GM21515 (cell line): ENCODE data around the gene BEND7.
"Not testable (repeated sequence)": the region's sequence is repeated elsewhere in the genome, so short reads cannot be mapped to it uniquely, and the experiment has no call there.

Experiments
- ATAC-seq: cut with Tn5 transposase; IDR thresholded peaks from one replicate; pipeline ENCODE4 v1.9.1; 2021; ENCODE audit not compliant: unreplicated experiment

The BEND7 gene

DNA sequence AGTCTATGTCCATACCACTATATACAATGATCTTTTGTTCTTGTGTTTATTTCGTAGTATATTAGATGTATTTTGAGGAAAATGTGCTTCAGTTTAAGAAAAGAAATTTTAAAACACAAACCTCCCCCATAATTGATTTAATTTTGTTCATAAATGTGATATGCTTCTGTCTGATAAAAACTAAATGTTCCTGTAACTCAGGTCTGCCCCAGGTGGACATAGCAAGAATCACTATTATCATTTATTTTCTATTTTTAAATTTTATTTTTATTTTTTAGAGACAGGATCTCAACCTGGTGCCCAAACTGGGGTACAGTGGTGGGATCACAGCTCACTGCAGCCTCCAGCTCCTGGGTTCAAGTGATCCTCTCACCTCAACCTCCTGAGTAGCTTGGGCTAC, 43.2 kb downstream of the BEND7 start:
- no peak for ATAC-seq

DNA sequence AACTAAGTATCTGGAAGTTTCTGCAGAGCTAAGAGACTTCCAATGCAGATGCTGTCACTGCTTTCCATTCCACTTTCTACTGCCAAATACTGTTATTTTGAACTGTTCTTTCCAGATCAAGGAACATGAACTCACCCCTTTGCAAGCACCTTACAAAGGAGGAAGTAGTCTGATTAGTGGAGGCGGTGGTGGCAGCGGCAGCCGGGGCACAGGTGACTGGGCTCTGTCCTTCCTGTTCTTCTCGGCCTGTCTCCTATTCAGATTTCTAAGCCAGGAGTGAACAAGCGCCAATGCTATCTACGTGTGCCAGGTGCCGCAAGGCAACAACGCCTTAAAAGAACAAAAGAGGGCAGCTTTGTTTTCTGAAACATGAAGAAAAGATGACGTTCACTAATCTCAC, 44.9 kb downstream of the BEND7 start:
- ATAC-seq, result no peak

DNA sequence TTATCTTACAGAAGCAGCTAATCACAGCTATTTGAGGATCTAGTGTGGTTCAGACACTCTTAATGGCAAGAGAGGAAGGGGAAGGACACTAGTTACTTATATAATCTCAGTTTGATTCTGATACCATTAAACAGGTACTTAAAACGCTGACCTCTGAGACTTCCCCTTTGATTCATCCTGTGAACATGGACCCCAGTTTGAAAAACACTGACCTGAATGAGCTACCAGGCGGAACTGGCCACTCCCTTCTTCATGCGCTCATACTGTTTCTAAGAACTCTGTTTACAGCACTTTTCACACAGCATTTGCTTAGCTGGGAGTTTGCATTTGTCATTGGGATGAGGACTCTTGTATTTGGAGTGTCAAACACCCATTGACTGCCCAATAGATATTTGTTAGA, 45.7 kb downstream of the BEND7 start:
- no peak for ATAC-seq

DNA sequence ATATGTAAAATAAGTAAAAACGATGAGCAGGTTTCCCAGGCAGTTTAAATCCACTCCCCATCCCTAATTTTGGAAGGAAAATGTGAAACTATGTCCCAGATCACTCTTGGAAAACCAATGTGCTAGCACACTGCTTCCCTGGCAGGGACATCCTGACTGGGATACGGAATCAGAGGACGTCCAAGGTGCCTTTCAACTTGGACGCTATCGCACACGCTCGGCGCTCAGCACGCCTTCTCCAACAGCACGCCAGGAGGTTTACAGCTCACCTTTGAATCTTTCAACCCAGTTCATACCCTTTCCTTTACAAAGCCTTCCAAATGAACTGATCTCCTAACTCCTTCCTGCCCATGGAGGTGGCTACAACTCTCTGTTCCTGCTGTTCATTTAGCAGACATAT, 47.1 kb downstream of the BEND7 start:
- ATAC-seq, result no peak

DNA sequence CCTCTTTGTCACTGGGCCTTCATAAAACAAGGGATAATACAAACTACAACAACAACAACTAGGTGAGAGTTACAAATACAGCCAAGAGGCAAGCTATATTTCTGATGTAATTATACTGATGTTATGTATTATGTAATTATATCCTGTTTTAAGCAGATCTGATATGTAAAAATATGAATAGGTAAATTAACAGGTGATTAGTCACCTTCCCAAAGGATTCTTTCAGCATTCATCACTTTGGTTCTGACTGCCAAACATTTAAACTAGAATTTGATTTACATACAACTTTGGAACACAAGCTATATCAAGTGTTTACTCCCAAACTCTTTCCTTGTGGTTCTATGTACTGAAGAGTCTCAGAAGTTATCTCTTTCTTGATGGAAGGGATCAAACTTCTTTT, 53.7 kb downstream of the BEND7 start:
- no peak for ATAC-seq

DNA sequence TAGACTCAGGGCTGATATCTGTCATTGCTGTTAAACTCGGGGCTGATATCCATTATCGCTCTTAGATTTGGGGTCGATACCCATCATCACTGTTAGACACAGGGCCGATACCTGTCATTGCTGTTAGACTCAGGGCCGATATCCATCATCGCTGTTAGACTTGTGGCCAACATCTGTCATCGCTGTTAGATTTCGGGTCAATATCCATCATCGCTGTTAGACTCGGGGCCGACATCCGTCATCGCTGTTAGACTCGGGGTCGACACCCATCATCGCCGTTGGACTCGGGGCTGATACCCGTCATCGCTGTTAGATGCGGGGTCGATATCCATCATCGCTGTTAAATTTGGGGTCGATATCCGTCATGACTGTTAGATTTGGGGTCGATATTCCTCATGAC, 54.8 kb downstream of the BEND7 start:
- ATAC-seq, result no peak

DNA sequence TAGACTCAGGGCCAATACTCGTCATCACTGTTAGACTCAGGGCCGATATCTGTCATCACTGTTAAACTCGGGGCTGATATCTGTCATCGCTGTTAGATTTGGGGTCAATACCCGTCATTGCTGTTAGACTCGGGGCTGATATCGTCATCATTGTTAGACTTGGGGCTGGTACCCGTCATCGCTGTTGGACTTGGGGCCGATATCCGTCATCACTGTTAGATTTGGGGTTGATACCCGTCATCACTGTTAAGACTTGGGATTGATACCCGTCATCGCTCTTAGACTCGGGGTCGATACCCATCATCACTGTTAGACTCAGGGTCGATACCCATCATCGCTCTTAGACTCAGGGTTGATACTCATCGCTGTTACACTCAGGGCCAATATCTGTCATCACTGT, 56.5 kb downstream of the BEND7 start:
- no peak for ATAC-seq

DNA sequence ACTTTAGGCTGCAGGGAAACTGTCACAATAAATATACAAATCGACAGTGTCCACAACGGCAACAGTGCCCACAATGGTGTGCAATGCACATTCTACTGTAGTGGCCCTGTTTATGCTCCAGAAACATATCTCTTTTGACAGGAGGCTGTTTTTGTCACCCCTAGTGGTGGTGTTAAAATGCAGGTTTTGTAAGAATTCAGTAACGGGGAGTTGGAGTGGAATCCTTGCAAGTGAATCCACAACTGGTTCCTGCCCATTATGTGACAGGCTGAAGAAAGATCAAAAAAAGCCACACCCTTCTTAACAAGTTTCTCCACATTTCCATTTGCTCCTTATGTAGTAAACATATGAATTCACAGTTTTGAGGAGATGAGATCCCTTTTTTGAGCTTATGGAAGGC, 58.5 kb downstream of the BEND7 start:
- ATAC-seq, result no peak

DNA sequence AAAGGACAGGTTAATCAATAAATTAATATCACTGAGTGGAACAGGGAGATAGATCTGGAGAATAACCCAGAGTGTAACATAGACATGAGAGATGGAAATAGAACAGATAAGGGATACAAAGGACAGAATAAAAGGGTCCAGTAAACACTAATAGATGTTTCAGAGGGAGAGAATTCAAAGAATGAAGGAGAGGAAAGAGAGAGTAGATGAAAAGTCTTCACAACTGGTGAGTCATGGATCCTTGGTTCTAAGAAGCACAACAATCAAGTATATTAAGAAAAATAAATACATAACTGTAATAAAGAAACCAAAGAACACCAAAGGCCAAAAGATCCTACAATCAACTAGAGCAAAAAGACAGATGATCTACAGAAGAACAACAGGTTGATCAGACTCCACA, 66.3 kb downstream of the BEND7 start:
- ATAC-seq, result no peak

DNA sequence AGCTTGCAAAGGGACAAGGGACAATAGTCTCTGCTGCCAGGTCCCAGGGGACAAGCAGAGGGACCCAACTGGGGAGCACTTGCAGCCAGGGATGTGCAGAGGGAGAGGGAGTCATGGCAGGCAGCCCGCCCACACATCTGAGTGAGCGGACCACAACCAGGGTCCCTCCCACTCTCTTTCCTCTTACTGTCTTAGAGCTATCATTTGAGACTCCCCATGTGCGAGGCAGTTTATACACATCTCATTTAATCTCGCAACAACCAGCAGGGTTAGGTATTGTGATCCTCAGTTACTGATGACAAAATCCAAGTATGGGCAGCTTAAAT, 70.2 kb downstream of the BEND7 start:
- no peak for ATAC-seq

DNA sequence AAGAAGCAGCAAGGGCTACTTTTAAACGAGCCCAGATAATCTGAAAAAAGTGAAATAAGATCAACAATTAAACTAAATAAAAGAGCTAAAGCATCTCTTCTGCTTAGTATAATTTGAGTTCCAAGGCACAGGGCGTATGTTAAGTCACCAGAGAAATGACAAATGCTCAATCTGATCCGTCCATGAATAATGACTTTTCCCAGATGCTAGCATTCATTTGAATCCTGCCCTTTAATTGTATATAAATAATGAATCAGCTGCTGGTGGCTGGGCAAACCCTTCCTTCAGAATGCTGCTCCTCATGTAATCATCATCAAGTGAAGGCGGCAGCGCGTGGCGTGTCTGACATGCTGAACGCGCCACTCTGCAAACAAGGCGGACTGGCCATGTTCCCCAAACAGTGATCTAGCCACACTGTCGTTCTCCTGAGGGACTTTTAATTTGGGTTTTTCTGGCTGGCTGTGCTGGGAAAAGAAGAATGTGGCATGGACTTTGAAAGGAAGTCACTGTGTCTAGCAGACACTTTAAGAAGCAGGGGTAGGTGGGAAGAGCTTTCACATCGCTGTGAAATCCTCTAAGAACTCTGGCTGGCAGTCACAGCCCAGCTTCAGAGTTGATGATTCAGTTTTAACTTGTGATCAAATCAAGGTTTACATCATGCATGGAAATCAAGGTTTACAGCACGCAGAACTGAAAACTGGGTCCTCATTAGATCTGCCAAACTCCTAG, 70.7 kb downstream of the BEND7 start:
- no peak for ATAC-seq

DNA sequence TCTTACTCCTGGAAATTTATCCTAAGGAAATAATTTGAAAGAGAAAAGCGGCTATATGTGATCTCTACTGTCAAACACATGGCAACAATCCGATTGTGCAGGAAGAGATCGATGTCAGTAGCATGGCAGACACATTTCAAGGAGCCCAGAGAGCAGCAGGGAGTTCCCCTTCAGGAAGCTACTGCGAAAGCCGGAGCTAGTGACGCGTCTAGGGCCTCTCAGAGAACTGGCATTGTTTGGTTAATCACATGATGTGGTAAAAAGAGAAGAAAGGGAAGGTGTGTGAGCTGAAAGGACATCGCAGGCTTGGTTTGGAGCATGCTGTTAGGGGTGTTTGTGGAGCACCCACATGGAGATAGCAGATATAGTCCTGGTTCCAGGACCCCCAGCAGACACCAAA, 74.9 kb downstream of the BEND7 start:
- no peak for ATAC-seq

DNA sequence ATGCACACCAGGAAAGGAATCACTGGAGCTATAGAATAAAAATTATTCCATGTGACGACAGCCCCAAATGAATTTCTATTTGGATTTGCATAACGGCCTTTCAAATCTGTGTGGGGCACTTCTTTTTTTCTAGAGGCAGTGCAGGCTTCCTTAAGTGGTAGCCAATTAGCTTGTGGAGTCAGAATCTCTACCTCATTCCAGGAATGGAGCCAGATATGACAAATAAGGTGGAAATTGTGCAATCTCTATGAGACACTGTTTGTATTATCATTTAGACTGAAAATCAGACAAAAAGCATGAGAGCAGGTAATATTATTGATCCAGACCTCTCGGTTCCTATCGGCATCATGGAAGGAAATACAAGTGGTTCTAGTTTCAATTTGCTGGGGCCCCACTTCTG, 78.7 kb downstream of the BEND7 start:
- ATAC-seq, result no peak

DNA sequence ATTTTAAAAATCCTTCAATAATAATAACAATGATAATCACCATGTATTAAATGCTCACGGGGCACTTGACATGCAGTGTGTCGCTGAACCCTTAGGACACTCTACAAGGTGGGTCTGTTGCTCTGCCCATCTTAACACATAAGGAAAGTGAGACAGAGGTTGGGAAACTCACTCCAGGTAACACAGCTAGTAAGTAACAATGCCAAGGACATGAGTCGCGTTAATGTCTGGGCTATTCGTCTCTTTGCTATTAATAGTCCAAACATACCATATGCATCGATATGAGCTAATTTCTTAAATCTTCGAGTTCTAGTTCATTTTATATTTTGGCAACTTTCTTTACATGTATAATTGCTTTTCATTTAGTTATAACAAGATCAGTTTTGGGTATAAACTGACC, 79.5 kb downstream of the BEND7 start:
- ATAC-seq, result no peak

DNA sequence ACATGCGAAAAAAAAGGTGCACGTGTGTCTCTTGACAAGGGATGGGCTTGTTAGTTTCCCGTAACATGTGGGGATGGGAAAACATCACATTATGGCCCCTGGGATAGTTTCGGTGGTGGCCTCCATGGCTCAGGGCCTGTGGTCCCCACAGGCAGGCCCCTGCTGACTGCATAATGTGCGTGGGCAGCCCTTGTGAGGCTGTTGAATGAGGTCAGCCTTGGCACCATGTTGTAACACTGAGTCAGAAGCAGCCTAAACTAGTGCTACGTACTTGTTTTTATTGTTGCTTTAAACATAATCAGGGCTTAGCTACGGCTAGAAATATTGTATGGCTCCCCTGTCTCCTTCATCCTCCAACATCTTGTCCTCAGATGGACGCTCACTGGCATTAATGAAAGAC, 80.6 kb downstream of the BEND7 start:
- no peak for ATAC-seq

DNA sequence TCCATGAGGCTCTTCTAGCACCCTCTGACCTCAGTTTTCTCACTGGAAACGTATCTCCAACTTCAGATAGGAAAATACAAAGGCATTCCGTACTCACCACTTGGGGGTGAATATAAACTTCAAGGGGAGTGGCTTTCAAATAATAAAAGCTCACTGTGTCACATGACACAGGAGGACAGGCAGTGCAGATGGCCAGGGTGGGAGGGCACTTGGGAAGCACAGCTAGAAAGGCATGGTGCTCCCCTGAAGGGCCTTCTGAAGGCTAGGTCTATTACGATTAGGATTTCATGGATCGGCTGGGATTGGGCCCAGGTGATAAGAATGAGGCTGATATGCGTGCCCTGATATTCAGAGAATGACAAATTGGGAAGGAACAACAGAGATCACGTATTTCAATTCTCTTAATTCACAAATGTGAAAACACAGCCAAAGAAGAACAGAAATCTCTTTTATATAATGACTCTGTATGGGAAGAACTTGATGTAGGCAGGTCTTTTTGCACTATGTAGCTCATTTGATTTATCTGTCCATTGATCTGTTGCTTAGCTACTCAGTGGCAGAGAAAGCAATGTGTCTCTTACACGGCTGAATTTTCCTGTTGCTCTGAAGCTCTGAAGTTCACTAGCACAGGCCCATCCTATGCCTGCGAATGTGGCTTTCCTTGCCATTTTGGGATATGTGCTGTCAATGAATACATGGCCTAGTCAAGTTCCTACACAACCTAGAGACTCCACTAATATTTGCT, 83.0 kb downstream of the BEND7 start:
- ATAC-seq, result no peak

DNA sequence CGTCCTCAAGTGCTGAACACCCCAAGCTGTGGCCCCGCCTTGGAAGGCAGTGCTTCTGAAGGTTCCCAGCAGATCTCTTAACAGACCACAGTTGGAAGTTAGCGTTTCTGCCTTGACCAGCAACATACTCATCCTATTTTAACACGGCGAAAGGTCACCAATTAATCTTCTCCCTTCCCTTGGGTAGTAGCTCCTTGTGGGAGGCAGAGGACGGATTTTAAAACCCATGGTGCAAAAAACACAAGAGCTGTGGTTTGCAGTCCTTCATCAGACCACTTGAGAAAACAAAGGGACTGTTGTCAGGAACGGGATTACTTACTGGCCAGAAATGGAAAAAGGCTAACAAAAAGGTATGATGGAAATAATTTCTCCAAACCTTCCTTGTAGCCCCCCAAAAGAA, 87.3 kb downstream of the BEND7 start:
- no peak for ATAC-seq

DNA sequence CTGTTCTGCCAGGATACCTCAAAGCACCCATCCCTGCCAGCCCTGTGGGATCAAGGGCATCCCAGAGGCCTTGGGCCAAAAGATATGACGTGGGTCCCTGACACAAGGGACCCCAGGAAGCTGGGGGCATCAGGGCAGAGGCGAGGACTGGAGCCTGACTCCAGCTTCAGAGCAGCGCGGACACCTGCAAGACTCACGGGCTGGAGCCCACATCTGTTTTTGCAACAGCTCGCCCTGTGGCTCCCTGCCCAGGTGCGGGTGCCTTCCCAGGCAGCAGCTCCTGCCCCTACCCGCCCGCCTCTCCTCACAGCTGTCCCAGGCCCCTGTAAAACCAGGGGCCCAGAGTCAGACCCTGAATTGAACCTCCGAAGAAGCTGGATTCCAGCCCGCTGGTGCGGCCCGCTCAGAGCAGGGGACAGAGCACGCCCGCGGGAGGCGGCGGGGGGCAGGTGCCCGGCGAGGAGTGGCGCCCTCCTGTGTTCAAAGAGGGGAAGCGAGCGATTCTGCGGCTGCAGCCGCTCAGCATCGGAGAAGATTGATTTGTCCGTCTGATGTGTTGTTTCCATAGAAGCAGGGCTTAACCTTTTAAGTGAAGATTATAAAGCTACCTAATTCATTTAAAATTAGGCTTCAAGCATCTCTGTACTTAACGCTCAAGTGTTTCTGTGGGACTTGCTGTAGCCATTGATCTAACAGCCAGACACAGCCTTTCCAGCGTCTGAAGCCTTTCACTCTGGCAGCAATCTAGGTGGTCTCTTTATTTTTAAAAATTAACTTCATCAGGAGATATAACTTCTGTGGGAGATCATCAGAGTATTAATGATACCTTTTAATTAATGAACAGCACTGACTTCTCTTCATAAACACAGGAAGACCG, 88.4 kb downstream of the BEND7 start:
- ATAC-seq, result no peak

DNA sequence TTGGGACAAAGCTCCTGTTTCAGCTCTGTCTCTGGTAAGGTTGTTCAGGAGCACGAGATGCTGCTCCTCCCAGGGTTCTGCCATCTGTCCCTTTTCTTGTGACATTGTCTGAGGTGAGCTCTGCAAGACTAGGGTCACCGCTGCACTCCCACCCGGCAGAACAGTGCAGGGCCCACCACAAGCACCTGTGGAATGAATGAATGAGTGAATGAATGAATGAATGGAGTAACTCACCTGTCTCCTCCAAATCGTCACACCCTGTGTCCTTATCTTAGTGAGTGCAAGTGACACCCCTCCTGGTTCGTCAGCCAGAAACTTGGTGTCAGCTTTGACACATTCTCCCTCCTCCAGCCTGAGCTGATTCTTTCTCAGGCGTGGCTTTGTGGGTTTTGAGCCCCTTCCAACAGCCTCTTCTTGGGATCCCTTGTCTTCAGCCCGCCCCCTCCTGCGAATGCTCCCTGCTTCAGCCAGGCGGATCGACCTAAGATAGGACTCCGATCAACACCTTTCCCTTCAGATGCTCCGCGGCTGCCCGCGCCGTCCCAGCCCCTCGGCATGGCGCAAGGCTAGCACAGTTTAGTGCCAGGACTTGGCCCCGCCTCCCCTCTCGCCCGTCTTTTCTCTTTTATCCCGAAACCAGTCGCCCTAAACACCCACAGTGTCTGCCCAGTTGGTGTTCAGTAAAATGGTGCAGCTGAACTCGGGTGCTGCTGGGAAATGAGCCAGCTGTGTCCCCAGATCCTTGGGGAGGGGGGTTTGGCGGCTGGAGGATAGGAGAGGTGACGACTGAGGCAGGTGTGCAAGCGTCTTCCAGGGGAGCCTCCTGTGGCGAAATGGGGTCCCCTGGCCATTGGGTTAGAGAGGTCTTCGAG, 89.3 kb downstream of the BEND7 start:
- ATAC-seq, result no peak

DNA sequence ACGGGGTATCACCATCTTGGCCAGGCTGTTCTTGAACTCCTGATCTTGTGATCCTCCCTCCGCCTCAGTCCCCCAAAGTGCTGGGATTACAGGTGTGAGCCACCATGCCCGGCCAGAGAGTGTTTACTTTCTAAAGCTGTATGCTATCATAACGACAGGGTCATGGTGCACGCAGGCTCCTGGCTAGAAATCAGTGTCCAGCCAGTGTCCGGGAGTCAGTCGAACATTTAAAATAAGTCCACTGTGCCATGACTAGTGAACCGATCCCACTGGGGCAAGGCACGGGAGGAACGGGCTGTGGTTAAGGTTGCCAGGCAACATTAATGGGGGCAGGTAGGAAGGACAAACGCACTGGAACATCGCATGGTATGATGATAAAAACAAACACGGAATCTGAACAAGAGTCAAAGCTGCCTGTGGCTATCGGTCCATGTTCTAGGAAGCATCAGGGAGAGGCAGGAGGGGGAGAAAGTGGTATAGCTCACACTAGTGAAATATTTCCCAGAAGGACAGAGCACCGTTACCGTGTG, 91.7 kb downstream of the BEND7 start:
- no peak for ATAC-seq

DNA sequence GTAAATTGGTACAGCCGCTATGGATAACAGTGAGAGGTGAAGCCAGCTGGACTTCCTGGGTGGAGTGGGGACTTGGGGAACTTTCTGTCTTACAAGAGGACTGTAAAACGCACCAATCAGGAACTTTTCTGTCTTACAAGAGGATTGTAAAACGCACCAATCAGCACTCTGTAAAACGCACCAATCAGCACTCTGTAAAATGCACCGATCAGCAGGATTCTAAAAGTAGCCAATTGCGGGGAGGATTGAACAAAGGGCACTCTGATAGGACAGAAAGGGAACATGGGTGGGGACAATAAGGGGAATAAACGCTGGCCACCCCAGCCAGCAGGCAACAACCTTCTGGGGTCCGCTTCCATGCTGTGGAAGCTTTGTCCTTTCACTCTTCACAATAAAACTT, 100.9 kb downstream of the BEND7 start:
- ATAC-seq, result not testable (repeated sequence)
